Spleen (tissue), 7 donors: ENCODE data around the gene OGT.

ENCODE experiments used
- POLR2A ChIP-seq, 3 donors: fragments of 450-650 bp; IDR thresholded peaks; one replicate each; pipeline ENCODE4 v1.5.1; 2017; ENCODE audit warnings: antibody characterized with exemption in 3 of 3, mild to moderate bottlenecking in 1 of 3
- TF ChIP-seq, protein P1 (sequence below), 11 experiments: fragments of 200-600 bp in 7 of 11; fragments of 450-650 bp in 4 of 11; sonication (generic) in 4 of 11; IDR thresholded peaks in 8 of 11; conservative IDR thresholded peaks in 3 of 11; 1 replicate in 7 of 11; 2 replicates in 4 of 11; pipeline versions ENCODE4 v1.4.0 to v1.8.0; 2016 to 2021; ENCODE audit warnings: antibody characterized with exemption in 11 of 11, inconsistent platforms in 4 of 11, mild to moderate bottlenecking in 1 of 11
- donor health status: DM: no; HTN: no; CAD: no; lungs with moderate emphysema.
- donor health status: DM: no; HTN: no; CAD: no.
- donor health status: DM: no; HTN: no; CAD: no.

DNA sequence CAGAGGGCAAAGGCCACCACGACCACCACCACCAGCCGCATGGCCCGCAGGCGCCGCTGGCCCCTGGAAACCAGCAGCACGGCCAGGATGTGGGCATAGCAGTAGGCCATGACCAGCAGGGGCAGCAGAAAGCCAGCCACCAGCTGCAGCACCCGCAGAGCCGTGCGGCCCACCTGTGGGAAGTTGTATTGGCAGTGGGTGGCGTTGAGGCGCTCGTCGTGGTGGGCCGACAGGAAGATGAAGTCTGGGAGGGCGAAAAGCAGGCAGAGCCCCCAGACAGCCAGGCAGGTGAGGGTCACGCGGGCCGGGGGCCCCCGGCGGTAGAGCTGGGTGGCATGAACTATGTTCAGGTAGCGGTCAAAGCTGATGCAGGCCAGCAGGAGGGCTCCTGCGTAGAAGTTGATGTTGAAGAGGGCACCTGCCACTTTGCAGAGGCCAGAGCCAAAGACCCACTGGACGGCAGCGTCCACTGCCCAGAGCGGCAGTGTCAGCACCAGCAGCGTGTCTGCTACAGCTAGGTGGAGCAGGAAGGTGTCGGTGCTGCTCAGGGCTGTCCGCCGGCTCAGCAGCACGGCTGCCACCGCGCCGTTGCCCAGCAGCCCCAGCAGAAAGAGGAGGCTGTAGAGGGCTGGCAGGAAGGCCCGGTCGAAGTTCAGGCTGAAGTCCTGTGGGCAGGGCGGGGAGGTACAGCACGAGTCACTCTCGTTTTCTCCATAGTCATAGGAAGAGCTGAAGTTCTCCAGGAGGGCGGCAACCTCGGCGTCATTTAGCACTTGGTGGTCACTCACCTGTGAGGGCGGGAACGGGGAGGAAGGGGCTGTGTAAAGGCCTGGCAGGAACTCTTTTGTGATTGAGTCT, 84.0 kb downstream of the OGT start:
- TF ChIP-seq, protein P1, sequence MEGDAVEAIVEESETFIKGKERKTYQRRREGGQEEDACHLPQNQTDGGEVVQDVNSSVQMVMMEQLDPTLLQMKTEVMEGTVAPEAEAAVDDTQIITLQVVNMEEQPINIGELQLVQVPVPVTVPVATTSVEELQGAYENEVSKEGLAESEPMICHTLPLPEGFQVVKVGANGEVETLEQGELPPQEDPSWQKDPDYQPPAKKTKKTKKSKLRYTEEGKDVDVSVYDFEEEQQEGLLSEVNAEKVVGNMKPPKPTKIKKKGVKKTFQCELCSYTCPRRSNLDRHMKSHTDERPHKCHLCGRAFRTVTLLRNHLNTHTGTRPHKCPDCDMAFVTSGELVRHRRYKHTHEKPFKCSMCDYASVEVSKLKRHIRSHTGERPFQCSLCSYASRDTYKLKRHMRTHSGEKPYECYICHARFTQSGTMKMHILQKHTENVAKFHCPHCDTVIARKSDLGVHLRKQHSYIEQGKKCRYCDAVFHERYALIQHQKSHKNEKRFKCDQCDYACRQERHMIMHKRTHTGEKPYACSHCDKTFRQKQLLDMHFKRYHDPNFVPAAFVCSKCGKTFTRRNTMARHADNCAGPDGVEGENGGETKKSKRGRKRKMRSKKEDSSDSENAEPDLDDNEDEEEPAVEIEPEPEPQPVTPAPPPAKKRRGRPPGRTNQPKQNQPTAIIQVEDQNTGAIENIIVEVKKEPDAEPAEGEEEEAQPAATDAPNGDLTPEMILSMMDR (IDR thresholded peaks at IDR 0.05 in 8 of 11, conservative IDR thresholded peaks at IDR 0.05 in 3 of 11): peak in 2 of 11 experiments; percentile 13 to 19
- no peak for TF ChIP-seq POLR2A (IDR thresholded peaks at IDR 0.05)
